ENCODE measurements around the gene HIBCH. TPM values are rescaled to one million over a fixed set of nuclear protein-coding genes. Genes with fewer than 3 reads are reported as not detected.

Gene HIBCH
- total RNA-seq, 2 donors from 2014 or later, result 30.8 to 46.7 TPM

GRCh38 chr2:190216829-190217228, 102.8 kb downstream of the HIBCH start:
- Histone ChIP-seq H3K4me3 (ENCODE audit: low read length) (no peak overlapping the region), H3K36me3 (ENCODE audit: control insufficient read depth, insufficient read depth, low read length) (peaks cover 14% of the 10 kb centered on the region), H3K9me3 (ENCODE audit: control insufficient read depth, low read length) (no peaks in the 10 kb centered on the region), H3K27me3 (ENCODE audit: control insufficient read depth, insufficient read depth, low read length, poor library complexity, severe bottlenecking) (no peaks in the 10 kb centered on the region), H3K27ac (ENCODE audit: low read depth, low read length) (no peak overlapping the region), H3K9ac (ENCODE audit: extremely low read depth, low read length, poor library complexity, severe bottlenecking) (no peak overlapping the region), H3K4me1 (ENCODE audit: control insufficient read depth, insufficient read depth, low read length) (no peaks in the 10 kb centered on the region)
- Mint-ChIP-seq H3K9me3 (no peaks in the 10 kb centered on the region), H3K27ac (no peak overlapping the region), H3K27me3 (ENCODE audit: insufficient read depth) (no peaks in the 10 kb centered on the region), H3K4me1 (peaks cover 6% of the 10 kb centered on the region), H3K36me3 (ENCODE audit: low read depth) (peaks cover 14% of the 10 kb centered on the region), H3K4me3 (no peak overlapping the region)
- 49 to 83% methylated on average over 1 to 3 of the region's 3 CpGs for WGBS, 2 experiments (ENCODE audit: insufficient coverage in 1 of 2, insufficient read length in 1 of 2)
- TF ChIP-seq CTCF (conservative IDR thresholded peaks at IDR 0.05), result peak; percentile 52
- peak; percentile 88 for DNase-seq

GRCh38 chr2:190215620-190216019, 104.0 kb downstream of the HIBCH start:
- Histone ChIP-seq H3K9ac (ENCODE audit: extremely low read depth, low read length, poor library complexity, severe bottlenecking) (no peak overlapping the region), H3K27ac (ENCODE audit: low read depth, low read length) (no peak overlapping the region), H3K27me3 (ENCODE audit: control insufficient read depth, insufficient read depth, low read length, poor library complexity, severe bottlenecking) (no peaks in the 10 kb centered on the region), H3K9me3 (ENCODE audit: control insufficient read depth, low read length) (no peaks in the 10 kb centered on the region), H3K4me3 (ENCODE audit: low read length) (no peak overlapping the region), H3K4me1 (ENCODE audit: control insufficient read depth, insufficient read depth, low read length) (no peaks in the 10 kb centered on the region), H3K36me3 (ENCODE audit: control insufficient read depth, insufficient read depth, low read length) (peaks cover 16% of the 10 kb centered on the region)
- Mint-ChIP-seq H3K4me1 (peaks cover 6% of the 10 kb centered on the region), H3K36me3 (ENCODE audit: low read depth) (peaks cover 7% of the 10 kb centered on the region), H3K27me3 (ENCODE audit: insufficient read depth) (no peaks in the 10 kb centered on the region), H3K4me3 (no peak overlapping the region), H3K27ac (peak overlapping the region; percentile 31), H3K9me3 (no peaks in the 10 kb centered on the region)
- no peak for TF ChIP-seq CTCF (conservative IDR thresholded peaks at IDR 0.05)
- no peak for DNase-seq
- WGBS, 2 experiments (ENCODE audit: insufficient coverage in 1 of 2, insufficient read length in 1 of 2), result 44 to 69% methylated on average over 3 of the region's 3 CpGs

GRCh38 chr2:190214426-190215194, 105.0 kb downstream of the HIBCH start:
- Histone ChIP-seq H3K27ac (ENCODE audit: low read depth, low read length) (no peak overlapping the region), H3K27me3 (ENCODE audit: control insufficient read depth, insufficient read depth, low read length, poor library complexity, severe bottlenecking) (no peaks in the 10 kb centered on the region), H3K9me3 (ENCODE audit: control insufficient read depth, low read length) (no peaks in the 10 kb centered on the region), H3K4me3 (ENCODE audit: low read length) (no peak overlapping the region), H3K4me1 (ENCODE audit: control insufficient read depth, insufficient read depth, low read length) (no peaks in the 10 kb centered on the region), H3K36me3 (ENCODE audit: control insufficient read depth, insufficient read depth, low read length) (peaks cover 12% of the 10 kb centered on the region), H3K9ac (ENCODE audit: extremely low read depth, low read length, poor library complexity, severe bottlenecking) (no peak overlapping the region)
- DNase-seq, result no peak
- H3K27me3 Mint-ChIP-seq (ENCODE audit: insufficient read depth), result no peaks in the 10 kb centered on the region
- H3K4me3 Mint-ChIP-seq, result no peak overlapping the region
- peaks cover 7% of the 10 kb centered on the region for H3K36me3 Mint-ChIP-seq (ENCODE audit: low read depth)
- H3K4me1 Mint-ChIP-seq, result peaks cover 6% of the 10 kb centered on the region
- TF ChIP-seq CTCF (conservative IDR thresholded peaks at IDR 0.05), result no peak
- H3K27ac Mint-ChIP-seq, result no peak overlapping the region
- H3K9me3 Mint-ChIP-seq, result no peaks in the 10 kb centered on the region
- WGBS, 2 experiments (ENCODE audit: insufficient coverage in 1 of 2, insufficient read length in 1 of 2), result 92 to 100% methylated on average over 3 to 7 of the region's 7 CpGs
